Measurements from ENCODE around the gene INSYN2A.

Gene INSYN2A

DNA sequence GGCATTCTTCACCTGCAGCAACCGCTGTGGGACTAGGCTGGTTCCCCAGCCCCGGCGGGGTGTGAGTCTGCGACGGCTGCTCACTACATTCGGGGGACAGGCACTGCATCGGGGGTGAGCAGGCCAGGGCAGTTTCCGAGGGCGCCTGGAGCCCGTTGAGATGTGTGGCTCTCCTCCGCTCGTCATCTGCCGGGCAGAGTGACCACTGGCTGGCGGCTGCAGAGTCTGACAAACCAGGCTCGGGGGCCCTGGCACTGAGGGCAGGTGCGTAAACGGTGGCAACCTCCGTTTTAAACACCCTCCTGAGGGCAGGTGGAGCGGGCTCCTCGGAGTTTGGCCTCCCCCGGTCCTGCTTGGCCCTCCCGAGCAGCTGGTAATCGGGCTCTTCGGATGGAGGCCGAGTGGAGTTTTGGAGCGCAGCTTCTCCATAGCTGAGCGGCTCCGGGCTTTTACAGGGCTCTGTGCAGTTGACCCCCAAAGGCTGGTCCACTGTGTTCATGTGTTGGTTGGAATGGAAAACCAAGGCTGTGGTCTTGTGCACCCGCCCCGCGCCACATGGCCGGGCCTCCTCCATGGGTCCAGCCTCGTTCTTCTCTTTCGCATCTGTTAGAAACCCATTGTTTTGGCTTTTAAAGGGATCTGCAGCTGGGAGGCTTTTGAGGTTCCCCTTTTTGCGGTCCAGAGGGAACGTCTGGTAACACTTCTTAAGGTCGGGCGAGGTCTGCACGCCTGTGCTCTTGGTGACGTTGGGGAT lies 20.9 kb downstream of the INSYN2A start:
- TF ChIP-seq CTCF (conservative IDR thresholded peaks at IDR 0.05; ENCODE audit: control insufficient read depth, insufficient read depth, low read depth, low read length) = no peak

GRCh38 chr10:127174866-127175265 lies 21.5 kb downstream of the INSYN2A start:
- no peak overlapping the region for H3K4me3 ChIP-seq (ENCODE audit: control insufficient read depth, low read depth, low read length)
- no peak for TF ChIP-seq CTCF (conservative IDR thresholded peaks at IDR 0.05; ENCODE audit: control insufficient read depth, insufficient read depth, low read depth, low read length)
- DNase-seq (ENCODE audit: low read depth) = no peak

More for the DNA sequence above, 20.9 kb downstream of the INSYN2A start:
- H3K4me3 ChIP-seq (ENCODE audit: control insufficient read depth, low read depth, low read length) = no peak overlapping the region
- no peak for DNase-seq (ENCODE audit: low read depth)

- no peak overlapping the region for H3K4me3 ChIP-seq (ENCODE audit: control insufficient read depth, low read depth, low read length)
- TF ChIP-seq CTCF (conservative IDR thresholded peaks at IDR 0.05; ENCODE audit: control insufficient read depth, insufficient read depth, low read depth, low read length) = no peak
- DNase-seq (ENCODE audit: low read depth) = no peak
Measured at GRCh38 chr10:127168261-127168660, 28.1 kb downstream of the INSYN2A start.

DNA sequence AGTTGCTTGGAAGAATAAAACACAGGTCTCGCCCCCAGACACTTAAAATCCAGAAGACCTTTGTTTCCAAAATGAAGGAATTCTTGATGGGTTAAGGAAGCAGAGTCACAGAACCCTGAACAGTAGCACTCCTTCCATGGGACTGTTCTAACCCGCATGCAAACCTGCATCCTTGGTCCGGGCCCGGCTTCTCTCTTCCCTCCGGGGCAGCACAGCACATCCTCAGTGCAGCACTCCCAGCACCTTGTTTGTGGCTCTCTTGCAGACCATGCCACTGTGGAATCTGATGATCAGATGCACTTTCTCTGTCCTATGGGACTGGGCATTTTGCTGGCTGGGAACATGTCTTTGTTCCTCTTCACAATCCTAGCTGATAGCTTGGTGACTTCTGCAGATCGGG lies 33.5 kb downstream of the INSYN2A start:
- no peak for DNase-seq (ENCODE audit: low read depth)

GRCh38 chr10:127161482-127161881 lies 34.9 kb downstream of the INSYN2A start:
- H3K4me3 ChIP-seq (ENCODE audit: control insufficient read depth, low read depth, low read length) = no peak overlapping the region
- no peak for TF ChIP-seq CTCF (conservative IDR thresholded peaks at IDR 0.05; ENCODE audit: control insufficient read depth, insufficient read depth, low read depth, low read length)
- DNase-seq (ENCODE audit: low read depth) = no peak

More for the DNA sequence above, 33.5 kb downstream of the INSYN2A start:
- no peak for TF ChIP-seq CTCF (conservative IDR thresholded peaks at IDR 0.05; ENCODE audit: control insufficient read depth, insufficient read depth, low read depth, low read length)
- H3K4me3 ChIP-seq (ENCODE audit: control insufficient read depth, low read depth, low read length) = no peak overlapping the region

DNA sequence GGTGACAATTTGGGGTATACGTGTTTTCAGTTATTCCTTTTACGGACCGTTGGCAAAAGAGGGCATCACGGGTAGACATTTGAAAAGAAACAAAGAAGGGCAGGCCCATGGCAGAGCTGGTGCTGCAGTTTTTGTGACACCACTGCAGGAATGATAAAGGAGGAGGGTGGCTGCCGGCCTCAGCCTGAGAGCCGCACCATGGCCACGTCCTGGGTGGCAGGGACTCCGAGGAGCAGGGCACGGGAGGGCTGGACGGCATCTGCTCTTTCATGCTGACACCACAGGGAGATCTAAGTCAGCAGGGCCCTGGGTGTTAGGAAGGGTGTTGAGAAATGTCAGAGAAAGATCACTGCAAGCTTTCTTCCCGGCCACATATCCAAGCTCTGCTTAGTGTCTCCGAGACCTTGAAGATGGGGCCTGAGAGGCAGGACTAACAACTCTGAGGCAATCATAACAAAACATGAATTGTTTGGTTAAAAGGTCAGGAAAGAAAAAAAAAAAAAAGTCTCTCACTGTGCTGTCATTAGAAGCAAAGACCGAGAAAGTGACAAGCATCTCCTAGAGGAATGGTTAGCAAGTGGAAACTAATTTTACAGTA lies 36.6 kb downstream of the INSYN2A start:
- H3K4me3 ChIP-seq (ENCODE audit: control insufficient read depth, low read depth, low read length) = no peak overlapping the region
- DNase-seq (ENCODE audit: low read depth) = no peak
- no peak for TF ChIP-seq CTCF (conservative IDR thresholded peaks at IDR 0.05; ENCODE audit: control insufficient read depth, insufficient read depth, low read depth, low read length)
